GM12874 (cell line): ENCODE data around the gene PLA2R1.

Experiments
- CTCF ChIP-seq: IDR thresholded peaks from 2 replicates; pipeline ENCODE4 v1.5.1; 2011; ENCODE audit warnings: low read depth, mild to moderate bottlenecking, control low read depth, low read length, moderate library complexity; ENCODE audit not compliant: insufficient read depth

Gene PLA2R1

GRCh38 chr2:160006475-160006874 lies 55.9 kb downstream of the PLA2R1 start:
- TF ChIP-seq CTCF, result no peak

- TF ChIP-seq CTCF, result no peak
Observed at GRCh38 chr2:160005908-160006307, 56.5 kb downstream of the PLA2R1 start.

- no peak for TF ChIP-seq CTCF
Observed at GRCh38 chr2:160005476-160005875, 56.9 kb downstream of the PLA2R1 start.

GRCh38 chr2:159998961-159999360 lies 63.5 kb downstream of the PLA2R1 start:
- TF ChIP-seq CTCF, result peak; percentile 9; the same call in 1 of the 2 replicates

GRCh38 chr2:159998243-159998642 lies 64.2 kb downstream of the PLA2R1 start:
- no peak for TF ChIP-seq CTCF

- TF ChIP-seq CTCF, result no peak
Observed at GRCh38 chr2:159996792-159997546, 65.4 kb downstream of the PLA2R1 start.

- no peak for TF ChIP-seq CTCF
Observed at GRCh38 chr2:159995038-159995437, 67.4 kb downstream of the PLA2R1 start.
